ENCODE data around the gene CES5A.
"Not testable (repeated sequence)": the region's sequence is repeated elsewhere in the genome, so short reads cannot be mapped to it uniquely, and the experiment has no call there.

Gene CES5A

GRCh38 chr16:55835581-55835980 is 39.6 kb downstream of the CES5A start:
- H3K9me3 ChIP-seq (ENCODE audit: control insufficient read depth, insufficient read depth, low read length): no peaks in the 10 kb centered on the region
- H3K4me3 ChIP-seq (ENCODE audit: low read length): no peak overlapping the region
- H3F3A ChIP-seq (ENCODE audit: control insufficient read depth, insufficient read depth): no peaks in the 10 kb centered on the region
- no peaks in the 10 kb centered on the region for H3K79me2 ChIP-seq (ENCODE audit: control insufficient read depth, low read length)
- H3K4me2 ChIP-seq (ENCODE audit: low read length): no peak overlapping the region
- TF ChIP-seq EZH2phosphoT487 (IDR thresholded peaks at IDR 0.05; ENCODE audit: borderline replicate concordance, low read length): no peak
- no peak for TF ChIP-seq CTCF (IDR thresholded peaks at IDR 0.05; ENCODE audit: low read depth, low read length, poor library complexity, severe bottlenecking)
- no peaks in the 10 kb centered on the region for H3K9me2 ChIP-seq (replicated peaks; ENCODE audit: control insufficient read depth, low read length)
- no peak overlapping the region for H3K27ac ChIP-seq (ENCODE audit: low read depth, low read length)
- no peaks in the 10 kb centered on the region for H3K27me3 ChIP-seq (ENCODE audit: control insufficient read depth, low read length)
- H4K20me1 ChIP-seq (ENCODE audit: control insufficient read depth, insufficient read depth, low read depth, low read length): no peaks in the 10 kb centered on the region
- H3K36me3 ChIP-seq (ENCODE audit: control insufficient read depth, low read length): no peaks in the 10 kb centered on the region
- no peaks in the 10 kb centered on the region for H3K4me1 ChIP-seq (ENCODE audit: control insufficient read depth, low read length)

- H3K36me3 ChIP-seq (ENCODE audit: control insufficient read depth, low read length); H3K79me2 ChIP-seq (ENCODE audit: control insufficient read depth, low read length); H3F3A ChIP-seq (ENCODE audit: control insufficient read depth, insufficient read depth); H3K4me3 ChIP-seq (ENCODE audit: low read length); H3K4me1 ChIP-seq (ENCODE audit: control insufficient read depth, low read length); H3K27ac ChIP-seq (ENCODE audit: low read depth, low read length); H3K27me3 ChIP-seq (ENCODE audit: control insufficient read depth, low read length); H3K9me3 ChIP-seq (ENCODE audit: control insufficient read depth, insufficient read depth, low read length); H4K20me1 ChIP-seq (ENCODE audit: control insufficient read depth, insufficient read depth, low read depth, low read length); H3K4me2 ChIP-seq (ENCODE audit: low read length); H3K9me2 ChIP-seq (replicated peaks; ENCODE audit: control insufficient read depth, low read length): not testable (repeated sequence)
Observed at GRCh38 chr16:55835173-55835572, 40.0 kb downstream of the CES5A start.

GRCh38 chr16:55834049-55834448 is 41.1 kb downstream of the CES5A start:
- H3K27me3 ChIP-seq (ENCODE audit: control insufficient read depth, low read length): no peaks in the 10 kb centered on the region
- no peaks in the 10 kb centered on the region for H3K36me3 ChIP-seq (ENCODE audit: control insufficient read depth, low read length)
- H3K79me2 ChIP-seq (ENCODE audit: control insufficient read depth, low read length): no peaks in the 10 kb centered on the region
- H4K20me1 ChIP-seq (ENCODE audit: control insufficient read depth, insufficient read depth, low read depth, low read length): no peaks in the 10 kb centered on the region
- no peaks in the 10 kb centered on the region for H3K4me1 ChIP-seq (ENCODE audit: control insufficient read depth, low read length)
- no peak overlapping the region for H3K27ac ChIP-seq (ENCODE audit: low read depth, low read length)
- TF ChIP-seq EZH2phosphoT487 (IDR thresholded peaks at IDR 0.05; ENCODE audit: borderline replicate concordance, low read length) (no peak), CTCF (IDR thresholded peaks at IDR 0.05; ENCODE audit: low read depth, low read length, poor library complexity, severe bottlenecking) (no peak)
- H3F3A ChIP-seq (ENCODE audit: control insufficient read depth, insufficient read depth): no peaks in the 10 kb centered on the region
- no peak overlapping the region for H3K4me3 ChIP-seq (ENCODE audit: low read length)
- H3K9me3 ChIP-seq (ENCODE audit: control insufficient read depth, insufficient read depth, low read length): no peaks in the 10 kb centered on the region
- no peak overlapping the region for H3K4me2 ChIP-seq (ENCODE audit: low read length)
- H3K9me2 ChIP-seq (replicated peaks; ENCODE audit: control insufficient read depth, low read length): no peaks in the 10 kb centered on the region

GRCh38 chr16:55832773-55833691 is 42.1 kb downstream of the CES5A start, which contains the start of gene CES1:
TSS of gene CES1 (minus strand) at chr16:55833096. CDS start at chr16:55833055, 41 bp downstream.
- Histone ChIP-seq H3K36me3 (ENCODE audit: control insufficient read depth, low read length) (no peaks in the 10 kb centered on the region), H3K4me1 (ENCODE audit: control insufficient read depth, low read length) (no peaks in the 10 kb centered on the region), H4K20me1 (ENCODE audit: control insufficient read depth, insufficient read depth, low read depth, low read length) (no peaks in the 10 kb centered on the region), H3K27ac (ENCODE audit: low read depth, low read length) (no peak within 1 kb of the TSS), H3K9me2 (replicated peaks; ENCODE audit: control insufficient read depth, low read length) (no peaks in the 10 kb centered on the region), H3K9me3 (ENCODE audit: control insufficient read depth, insufficient read depth, low read length) (no peaks in the 10 kb centered on the region), H3F3A (ENCODE audit: control insufficient read depth, insufficient read depth) (no peaks in the 10 kb centered on the region), H3K27me3 (ENCODE audit: control insufficient read depth, low read length) (no peaks in the 10 kb centered on the region), H3K4me2 (ENCODE audit: low read length) (no peak within 1 kb of the TSS), H3K4me3 (ENCODE audit: low read length) (no peak within 1 kb of the TSS), H3K79me2 (ENCODE audit: control insufficient read depth, low read length) (no peaks in the 10 kb centered on the region)
- no peak for TF ChIP-seq CTCF (IDR thresholded peaks at IDR 0.05; ENCODE audit: low read depth, low read length, poor library complexity, severe bottlenecking)
- no peak for TF ChIP-seq EZH2phosphoT487 (IDR thresholded peaks at IDR 0.05; ENCODE audit: borderline replicate concordance, low read length)

All from DOHH2 (cell line).